NCI-H2081 (cell line): ENCODE measurements around the gene CAPN10.
A peak's percentile ranks its signal among the peaks of the same experiment; 100 is the strongest.
"Not testable (repeated sequence)": the region's sequence is repeated elsewhere in the genome, so short reads cannot be mapped to it uniquely, and the experiment has no call there.

Experiments used
- DNase-seq, 2 experiments: peaks; one replicate each; lab custom pipeline; 2025; lab: John Stamatoyannopoulos, UW

The CAPN10 gene

GRCh38 chr2:240586198-240586918, at the start of gene CAPN10:
TSS of gene CAPN10 (plus strand) at chr2:240586734. CDS start at chr2:240586912, 178 bp downstream.
- peak; percentile 95 to 97 for DNase-seq

- DNase-seq: no peak
Observed at GRCh38 chr2:240538031-240538780, 48.3 kb upstream of the CAPN10 start.

- not testable (repeated sequence) for DNase-seq
Observed at GRCh38 chr2:240539101-240539500, 47.4 kb upstream of the CAPN10 start.

- no peak for DNase-seq
Observed at GRCh38 chr2:240539906-240540305, 46.6 kb upstream of the CAPN10 start.

GRCh38 chr2:240551288-240551687, 35.2 kb upstream of the CAPN10 start:
- no peak for DNase-seq

- DNase-seq: no peak
Observed at GRCh38 chr2:240551811-240552210, 34.7 kb upstream of the CAPN10 start.

GRCh38 chr2:240553956-240554480, 32.5 kb upstream of the CAPN10 start:
- no peak for DNase-seq

- no peak for DNase-seq
Observed at GRCh38 chr2:240554767-240555493, 31.6 kb upstream of the CAPN10 start.

- DNase-seq: no peak
Observed at GRCh38 chr2:240555541-240556250, 30.8 kb upstream of the CAPN10 start.

GRCh38 chr2:240556553-240557100, 29.9 kb upstream of the CAPN10 start:
- no peak for DNase-seq

GRCh38 chr2:240557101-240557751, 29.3 kb upstream of the CAPN10 start:
- DNase-seq: no peak

GRCh38 chr2:240557808-240558207, 28.7 kb upstream of the CAPN10 start, which contains the start of gene ANKMY1:
TSS of gene ANKMY1 (minus strand) at chr2:240557988. CDS start at chr2:240557335, 653 bp downstream.
- DNase-seq: no peak

- DNase-seq: no peak
Observed at GRCh38 chr2:240558236-240558761, 28.2 kb upstream of the CAPN10 start.

- DNase-seq: no peak
Observed at GRCh38 chr2:240559286-240559685, 27.2 kb upstream of the CAPN10 start.

- DNase-seq: peak; percentile 79 to 88
Observed at GRCh38 chr2:240560084-240560479, 26.5 kb upstream of the CAPN10 start, which contains the start of gene DUSP28. TSS of gene DUSP28 (plus strand) at chr2:240560357. CDS start at chr2:240560685, 328 bp downstream.

- peak; percentile 95 to 97 for DNase-seq
Observed at GRCh38 chr2:240560480-240561324, 25.8 kb upstream of the CAPN10 start.

- no peak for DNase-seq
Observed at GRCh38 chr2:240561325-240561971, 25.1 kb upstream of the CAPN10 start.

- not testable (repeated sequence) for DNase-seq
Observed at GRCh38 chr2:240563231-240563630, 23.3 kb upstream of the CAPN10 start.
